ENCODE data around the gene APRT.

The APRT gene

GRCh38 chr16:88781140-88782077, 30.3 kb downstream of the APRT start:
- H3K4me3 ChIP-seq (ENCODE audit: low read length), result no peak overlapping the region
- no peak for TF ChIP-seq CTCF (conservative IDR thresholded peaks at IDR 0.05; ENCODE audit: low read depth, low read length)
- DNase-seq (ENCODE audit: low read depth), result no peak

- TF ChIP-seq CTCF (conservative IDR thresholded peaks at IDR 0.05; ENCODE audit: low read depth, low read length), result no peak
- no peak for DNase-seq (ENCODE audit: low read depth)
- no peak overlapping the region for H3K4me3 ChIP-seq (ENCODE audit: low read length)
Measured at GRCh38 chr16:88780142-88781062, 31.3 kb downstream of the APRT start.

- no peak for TF ChIP-seq CTCF (conservative IDR thresholded peaks at IDR 0.05; ENCODE audit: low read depth, low read length)
- H3K4me3 ChIP-seq (ENCODE audit: low read length), result no peak overlapping the region
Measured at GRCh38 chr16:88779406-88780141, 32.2 kb downstream of the APRT start.

GRCh38 chr16:88778541-88779065, 33.1 kb downstream of the APRT start:
- no peak for DNase-seq (ENCODE audit: low read depth)
- H3K4me3 ChIP-seq (ENCODE audit: low read length), result no peak overlapping the region

More at GRCh38 chr16:88779406-88780141, 32.2 kb downstream of the APRT start:
- DNase-seq (ENCODE audit: low read depth), result no peak

GRCh38 chr16:88778271-88778525, 33.5 kb downstream of the APRT start:
- no peak for DNase-seq (ENCODE audit: low read depth)
- no peak for TF ChIP-seq CTCF (conservative IDR thresholded peaks at IDR 0.05; ENCODE audit: low read depth, low read length)
- H3K4me3 ChIP-seq (ENCODE audit: low read length), result no peak overlapping the region

More at GRCh38 chr16:88778541-88779065, 33.1 kb downstream of the APRT start:
- TF ChIP-seq CTCF (conservative IDR thresholded peaks at IDR 0.05; ENCODE audit: low read depth, low read length), result no peak

GRCh38 chr16:88777471-88778270, 34.1 kb downstream of the APRT start:
- no peak for DNase-seq (ENCODE audit: low read depth)
- no peak for TF ChIP-seq CTCF (conservative IDR thresholded peaks at IDR 0.05; ENCODE audit: low read depth, low read length)
- H3K4me3 ChIP-seq (ENCODE audit: low read length), result no peak overlapping the region
